H1 (cell line): ENCODE results near the gene SLC12A5. TPM values are rescaled to one million over a fixed set of nuclear protein-coding genes. Genes with fewer than 3 reads are reported as not detected.
A peak's percentile ranks its signal among the peaks of the same experiment; 100 is the strongest.

Experiments
- CTCF ChIA-PET: fragments of 300-600 bp; sonication (Branson Sonifier 250); formaldehyde crosslinking; loops from one replicate; lab custom pipeline; 2021; ENCODE audit not compliant: partially characterized antibody; lab: Charles Lee
- POLR2A ChIA-PET: fragments of 300-600 bp; sonication (Branson Sonifier 250); formaldehyde crosslinking; loops from one replicate; lab custom pipeline; 2021; ENCODE audit warnings: inconsistent platforms; ENCODE audit not compliant: partially characterized antibody; lab: Charles Lee
- DNase-seq, 2 experiments: peaks; one replicate each; pipeline versions ENCODE4 v3.0.0 to v3.0.0-alpha.2; 2010 to 2022; ENCODE audit warnings: low spot score in 2 of 2, low read depth in 1 of 2, mixed read lengths in 1 of 2
- FAIRE-seq: peaks from 2 replicates; lab custom pipeline; 2011; peaks lifted over from hg19 to GRCh38; lab: Jason Lieb, UNC
- H2AFZ ChIP-seq: 2 replicates; pipeline ENCODE4 v1.8.1; 2012; ENCODE audit warnings: low read length, inconsistent platforms
- H2AK5ac ChIP-seq: 2 replicates; pipeline ENCODE4 v1.6.1; 2013; ENCODE audit warnings: low read depth, low read length
- H2BK120ac ChIP-seq: replicated peaks from 2 replicates; pipeline ENCODE3; 2013; ENCODE audit warnings: low read depth, low read length, inconsistent platforms
- H2BK12ac ChIP-seq: 2 replicates; pipeline ENCODE4 v1.6.1; 2013; ENCODE audit warnings: low read depth, low read length
- H2BK15ac ChIP-seq: 2 replicates; pipeline ENCODE4 v1.6.1; 2013; ENCODE audit warnings: low read length
- H2BK20ac ChIP-seq: 2 replicates; pipeline ENCODE4 v1.6.1; 2013; ENCODE audit warnings: low read length
- H2BK5ac ChIP-seq: 2 replicates; pipeline ENCODE4 v1.6.1; 2013; ENCODE audit warnings: low read depth, low read length
- H3K14ac ChIP-seq: 2 replicates; pipeline ENCODE4 v1.6.1; 2013; ENCODE audit warnings: inconsistent platforms; ENCODE audit not compliant: insufficient read length
- H3K18ac ChIP-seq: 2 replicates; pipeline ENCODE4 v1.6.1; 2013; ENCODE audit warnings: low read length; ENCODE audit errors: extremely low read depth
- H3K23ac ChIP-seq: 2 replicates; pipeline ENCODE4 v1.6.1; 2013; ENCODE audit warnings: inconsistent platforms; ENCODE audit not compliant: insufficient read length
- H3K23me2 ChIP-seq: 2 replicates; pipeline ENCODE4 v1.6.1; 2013; ENCODE audit warnings: low read depth, low read length
- H3K27ac ChIP-seq: 2 replicates; pipeline ENCODE4 v1.6.1; 2011; ENCODE audit warnings: low read depth, low read length, inconsistent platforms
- H3K27me3 ChIP-seq, 4 experiments: replicated peaks in 1 of 4; 1 replicate in 1 of 4; 2 replicates in 3 of 4; pipeline versions ENCODE4 v1.6.1 to v1.8.1; 2011 to 2013; ENCODE audit warnings: low read length in 3 of 4, mild to moderate bottlenecking in 3 of 4, inconsistent platforms in 2 of 4, mixed read lengths in 2 of 4, moderate library complexity in 1 of 4; ENCODE audit not compliant: control insufficient read depth in 3 of 4, insufficient read depth in 3 of 4; ENCODE audit errors: extremely low read depth in 1 of 4
- H3K36me3 ChIP-seq, 4 experiments: 2 replicates each; pipeline versions ENCODE4 v1.6.1 to v1.8.1; 2011 to 2013; ENCODE audit warnings: mild to moderate bottlenecking in 4 of 4, low read length in 3 of 4, moderate library complexity in 2 of 4, control low read depth in 1 of 4, inconsistent platforms in 1 of 4; ENCODE audit not compliant: insufficient read depth in 4 of 4, control insufficient read depth in 2 of 4
- H3K4ac ChIP-seq: replicated peaks from 2 replicates; pipeline ENCODE3; 2013; ENCODE audit warnings: low read length, low read depth, mixed read lengths, inconsistent platforms; ENCODE audit not compliant: insufficient read length
- H3K4me1 ChIP-seq, 4 experiments: replicated peaks in 1 of 4; 1 replicate in 1 of 4; 2 replicates in 3 of 4; pipeline versions ENCODE4 v1.6.1 to v1.8.1; 2011 to 2013; ENCODE audit warnings: low read length in 3 of 4, inconsistent platforms in 2 of 4, mixed read lengths in 1 of 4; ENCODE audit not compliant: insufficient read depth in 4 of 4, control insufficient read depth in 3 of 4
- H3K4me2 ChIP-seq, 2 experiments: 2 replicates each; pipeline versions ENCODE4 v1.6.1 to v1.8.1; 2011 to 2013; ENCODE audit warnings: low read depth in 2 of 2, low read length in 2 of 2, control low read depth in 1 of 2, inconsistent platforms in 1 of 2, mild to moderate bottlenecking in 1 of 2; ENCODE audit not compliant: insufficient read depth in 1 of 2
- H3K4me3 ChIP-seq, 4 experiments: fragments of 200-600, 300-600 bp in 1 of 4; sonication (generic), shearing (Covaris generic), sonication (Bioruptor Twin) in 1 of 4; 2 replicates each; pipeline versions ENCODE4 v1.5.1 to v1.8.1; 2011 to 2016; ENCODE audit warnings: low read length in 4 of 4, low read depth in 3 of 4, control low read depth in 2 of 4, inconsistent platforms in 2 of 4, mild to moderate bottlenecking in 2 of 4, mixed read lengths in 1 of 4, moderate library complexity in 1 of 4; ENCODE audit not compliant: insufficient read depth in 2 of 4; ENCODE audit errors: extremely low read depth in 1 of 4
- H3K56ac ChIP-seq: replicated peaks from 2 replicates; pipeline ENCODE3; 2013; ENCODE audit warnings: low read depth, mild to moderate bottlenecking, mixed read lengths, low read length, inconsistent platforms; ENCODE audit not compliant: insufficient read length
- H3K79me1 ChIP-seq: 2 replicates; pipeline ENCODE4 v1.6.1; 2013; ENCODE audit warnings: low read depth, low read length, control low read depth
- H3K79me2 ChIP-seq, 2 experiments: 2 replicates each; pipeline versions ENCODE4 v1.6.1 to v1.8.1; 2012 to 2013; ENCODE audit warnings: low read length in 2 of 2, mild to moderate bottlenecking in 2 of 2, inconsistent platforms in 1 of 2; ENCODE audit not compliant: insufficient read depth in 2 of 2, control insufficient read depth in 1 of 2
- H3K9ac ChIP-seq, 4 experiments: replicated peaks in 1 of 4; 1 replicate in 1 of 4; 2 replicates in 3 of 4; pipeline versions ENCODE4 v1.6.1 to v1.8.1; 2011 to 2013; ENCODE audit warnings: low read depth in 3 of 4, low read length in 3 of 4, control low read depth in 2 of 4, mild to moderate bottlenecking in 2 of 4, moderate library complexity in 2 of 4, inconsistent platforms in 1 of 4; ENCODE audit errors: extremely low read depth in 1 of 4
- H3K9me3 ChIP-seq, 2 experiments: 2 replicates each; pipeline versions ENCODE4 v1.6.1 to v1.8.1; 2012 to 2013; ENCODE audit warnings: mild to moderate bottlenecking in 2 of 2, moderate library complexity in 2 of 2, control low read depth in 1 of 2, inconsistent platforms in 1 of 2, low read depth in 1 of 2, low read length in 1 of 2, mixed read lengths in 1 of 2; ENCODE audit not compliant: insufficient read depth in 2 of 2
- H4K20me1 ChIP-seq, 2 experiments: replicated peaks in 1 of 2; 2 replicates each; pipeline versions ENCODE3 to v1.8.1; 2011 to 2013; ENCODE audit warnings: inconsistent platforms in 2 of 2, low read length in 2 of 2, mild to moderate bottlenecking in 1 of 2; ENCODE audit not compliant: insufficient read depth in 2 of 2, control insufficient read depth in 1 of 2
- H4K5ac ChIP-seq: 2 replicates; pipeline ENCODE4 v1.6.1; 2013; ENCODE audit warnings: low read length, low read depth, mixed read lengths, inconsistent platforms; ENCODE audit not compliant: insufficient read length
- H4K8ac ChIP-seq: 2 replicates; pipeline ENCODE4 v1.8.0; 2013; ENCODE audit warnings: mild to moderate bottlenecking, moderate library complexity, low read length, inconsistent platforms; ENCODE audit not compliant: insufficient read depth; ENCODE audit errors: extremely low read depth
- H4K91ac ChIP-seq: replicated peaks from 2 replicates; pipeline ENCODE3; 2013; ENCODE audit warnings: low read length, mixed read lengths, inconsistent platforms; ENCODE audit not compliant: insufficient read length
- KDM1A ChIP-seq: fragments of 200-600, 300-600 bp; sonication (generic); IDR thresholded peaks from 2 replicates; pipeline ENCODE4 v1.7.1; 2016; ENCODE audit warnings: mild to moderate bottlenecking, low read length, borderline replicate concordance
- TCF12 ChIP-seq: IDR thresholded peaks from 2 replicates; pipeline ENCODE4 v1.6.1; 2011; ENCODE audit warnings: low read depth, mild to moderate bottlenecking, low read length
- WGBS, 2 experiments: shearing (Covaris generic) in 1 of 2; methylation state at CpG; one replicate each; pipeline versions ENCODE4 v1.1.6 to v1.1.7; 2013 to 2015; ENCODE audit warnings: low lambda C conversion rate in 2 of 2, mixed read lengths in 2 of 2, inconsistent platforms in 1 of 2, low coverage in 1 of 2, missing lambda C conversion rate in 1 of 2; ENCODE audit not compliant: insufficient replicate concordance in 2 of 2, insufficient coverage in 1 of 2, insufficient read length in 1 of 2; ENCODE audit errors: extremely low coverage in 1 of 2, missing lambda C conversion rate in 1 of 2; 5-methylcytosine and 5-hydroxymethylcytosine counted together
- polyA plus RNA-seq, 7 experiments: library from polyadenylated mRNA; depleted of rRNA in 3 of 7; stranded (reverse) in 5 of 7; unstranded in 2 of 7; fragments of >200 nt in 5 of 7; fragments of 200-250 nt in 2 of 7; gene quantifications; 1 replicate in 5 of 7; 2 replicates in 1 of 7; 4 replicates in 1 of 7; pipeline versions ENCODE4 v1.2.1 to v1.2.3, GENCODE V29; 2011 to 2013; ENCODE audit warnings: missing spikeins in 2 of 7, mixed read lengths in 2 of 7
- total RNA-seq: library from RNA; stranded (reverse); fragmentation: NEBNext Ultra II Directional; extraction: Animal tissue kit (Norgen Biotek cat#: 25700); gene quantifications from 2 replicates; pipeline ENCODE4 v1.2.1, GENCODE V29; 2021

SLC12A5 gene
- total and polyA plus RNA-seq, 2 of the 8 experiments (the other 6 are each of a cell fraction or from before 2014, with no cell fraction given) = 1.9 to 7.3 TPM

GRCh38 chr20:45983279-45983743 is 45.7 kb upstream of the SLC12A5 start:
- H4K91ac ChIP-seq = no peak overlapping the region
- H3K4me1 ChIP-seq = peaks cover 0 to 8% (median 6%) of the 10 kb centered on the region in 4 experiments; a peak in 5 of 7 replicates
- no peak for DNase-seq
- H3K18ac ChIP-seq = peak overlapping the region; percentile 56; the same call in 1 of the 2 replicates
- H2BK12ac ChIP-seq = no peak overlapping the region
- H2BK120ac ChIP-seq = no peak overlapping the region
- CTCF ChIA-PET = interaction anchor here (1.1 to 12.8 kb wide), 4 partner anchors 9 to 39 kb away, joined by 3 to 156 read pairs (median 7); no protein-coding TSS in a partner anchor
- H3K4ac ChIP-seq = no peak overlapping the region
- H3K36me3 ChIP-seq = no peaks in the 10 kb centered on the region
- H3K9ac ChIP-seq = no peak overlapping the region
- no peak overlapping the region for H2AK5ac ChIP-seq
- H2AFZ ChIP-seq = peak overlapping the region; percentile 100
- no peaks in the 10 kb centered on the region for H3K79me1 ChIP-seq
- TF ChIP-seq KDM1A (peak; percentile 55; the same call in 1 of the 2 replicates), TCF12 (no peak)
- TF ChIP-seq, all 59 proteins: peak for 1
- Histone ChIP-seq H3K4me2 (0 out of 4 replicates have a peak overlapping the region, but pooled peaks have one; percentile 13 to 43), H4K5ac (no peak overlapping the region), H4K20me1 (no peaks in the 10 kb centered on the region), H2BK5ac (no peak overlapping the region), H3K56ac (no peak overlapping the region), H3K27me3 (no peaks in the 10 kb centered on the region), H3K14ac (no peak overlapping the region), H4K8ac (no peak overlapping the region), H3K9me3 (no peaks in the 10 kb centered on the region), H3K79me2 (no peaks in the 10 kb centered on the region), H3K27ac (no peak overlapping the region), H3K4me3 (no peak overlapping the region), H3K23ac (no peak overlapping the region), H2BK15ac (peak overlapping the region; percentile 21; the same call in 1 of the 2 replicates), H3K23me2 (no peaks in the 10 kb centered on the region; the same call in 1 of the 2 replicates), H2BK20ac (no peak overlapping the region)
- 77% methylated on average over 7 of the region's 7 CpGs; no CpG with 5 or more reads in 1 of the 2 experiments for WGBS, 2 experiments
- no peak for FAIRE-seq
- POLR2A ChIA-PET = interaction anchor here (1.7 to 2.7 kb wide), 3 partner anchors 10 to 28 kb away, joined by 3 to 12 read pairs (median 8); partner anchors contain the start of gene ZNF335
